Measurements from ENCODE around the gene ELMOD3. TPM values are rescaled to one million over a fixed set of nuclear protein-coding genes. Genes with fewer than 3 reads are reported as not detected.
A peak's percentile ranks its signal among the peaks of the same experiment; 100 is the strongest.
"Not testable (repeated sequence)": the region's sequence is repeated elsewhere in the genome, so short reads cannot be mapped to it uniquely, and the experiment has no call there.

ELMOD3 gene
- total RNA-seq, 2 donors from 2014 or later: 31.6 to 32.1 TPM

DNA sequence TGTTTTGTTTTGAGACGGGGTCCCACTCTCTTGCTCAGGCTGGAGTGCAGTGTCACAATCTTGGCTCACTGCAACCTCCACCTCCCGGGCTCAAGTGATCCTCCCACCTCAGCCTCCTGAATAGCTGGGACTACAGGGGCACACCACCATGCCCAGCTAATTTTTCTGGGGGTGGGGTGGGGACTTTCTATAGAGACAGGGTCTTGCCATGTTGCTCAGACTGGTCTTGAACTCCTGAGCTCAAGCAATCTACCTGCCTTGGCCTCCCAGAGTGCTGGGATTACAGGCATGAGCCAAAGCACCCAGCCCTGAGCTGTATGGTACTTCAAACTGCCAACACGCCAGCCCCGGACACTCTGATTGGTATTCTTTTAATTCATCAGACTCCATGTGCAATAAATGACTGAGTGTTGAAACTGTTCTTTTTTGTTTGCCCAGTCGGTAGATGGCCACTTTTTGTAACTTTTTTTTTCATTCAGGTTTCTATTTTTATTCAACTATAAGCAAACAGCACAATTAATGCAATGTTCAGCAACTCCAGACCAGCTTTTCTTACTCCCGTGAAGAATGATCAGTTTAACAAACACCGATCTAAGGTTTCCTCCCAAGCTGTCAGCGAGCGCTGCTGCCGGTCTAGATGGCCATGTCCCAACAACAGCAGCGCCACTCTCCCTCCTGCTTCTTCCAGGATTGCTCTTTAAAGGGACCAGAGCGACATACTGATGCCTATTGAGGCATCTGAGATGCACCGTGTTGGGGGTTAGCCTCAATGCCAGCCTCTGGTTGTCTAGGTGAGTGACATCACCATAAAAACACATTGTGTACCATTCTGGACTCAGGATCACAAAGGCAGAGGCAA lies 14.3 kb upstream of the ELMOD3 start:
- no peaks in the 10 kb centered on the region for H3K27me3 ChIP-seq (replicated peaks; ENCODE audit: insufficient read depth)
- DNase-seq (ENCODE audit: low spot score): peak; percentile 70
- H3K4me1 ChIP-seq (replicated peaks): no peaks in the 10 kb centered on the region
- H3K36me3 ChIP-seq: peaks cover 0 to 6% of the 10 kb centered on the region in 2 donors
- no peaks in the 10 kb centered on the region for H3K9me3 ChIP-seq
- intact Hi-C loops (cut with DNase I): no loop called here
- TF ChIP-seq POLR2A (IDR thresholded peaks at IDR 0.05) (no peak), POLR2AphosphoS5 (IDR thresholded peaks at IDR 0.05) (peak; percentile 75)
- TF ChIP-seq, protein P1, sequence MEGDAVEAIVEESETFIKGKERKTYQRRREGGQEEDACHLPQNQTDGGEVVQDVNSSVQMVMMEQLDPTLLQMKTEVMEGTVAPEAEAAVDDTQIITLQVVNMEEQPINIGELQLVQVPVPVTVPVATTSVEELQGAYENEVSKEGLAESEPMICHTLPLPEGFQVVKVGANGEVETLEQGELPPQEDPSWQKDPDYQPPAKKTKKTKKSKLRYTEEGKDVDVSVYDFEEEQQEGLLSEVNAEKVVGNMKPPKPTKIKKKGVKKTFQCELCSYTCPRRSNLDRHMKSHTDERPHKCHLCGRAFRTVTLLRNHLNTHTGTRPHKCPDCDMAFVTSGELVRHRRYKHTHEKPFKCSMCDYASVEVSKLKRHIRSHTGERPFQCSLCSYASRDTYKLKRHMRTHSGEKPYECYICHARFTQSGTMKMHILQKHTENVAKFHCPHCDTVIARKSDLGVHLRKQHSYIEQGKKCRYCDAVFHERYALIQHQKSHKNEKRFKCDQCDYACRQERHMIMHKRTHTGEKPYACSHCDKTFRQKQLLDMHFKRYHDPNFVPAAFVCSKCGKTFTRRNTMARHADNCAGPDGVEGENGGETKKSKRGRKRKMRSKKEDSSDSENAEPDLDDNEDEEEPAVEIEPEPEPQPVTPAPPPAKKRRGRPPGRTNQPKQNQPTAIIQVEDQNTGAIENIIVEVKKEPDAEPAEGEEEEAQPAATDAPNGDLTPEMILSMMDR (IDR thresholded peaks at IDR 0.05): no peak
- H3K4me3 ChIP-seq: no peak overlapping the region
- H3K27ac ChIP-seq: peak overlapping the region in 1 of 2 donors; percentile 58
- WGBS: 12% methylated on average over 13 of the region's 13 CpGs

DNA sequence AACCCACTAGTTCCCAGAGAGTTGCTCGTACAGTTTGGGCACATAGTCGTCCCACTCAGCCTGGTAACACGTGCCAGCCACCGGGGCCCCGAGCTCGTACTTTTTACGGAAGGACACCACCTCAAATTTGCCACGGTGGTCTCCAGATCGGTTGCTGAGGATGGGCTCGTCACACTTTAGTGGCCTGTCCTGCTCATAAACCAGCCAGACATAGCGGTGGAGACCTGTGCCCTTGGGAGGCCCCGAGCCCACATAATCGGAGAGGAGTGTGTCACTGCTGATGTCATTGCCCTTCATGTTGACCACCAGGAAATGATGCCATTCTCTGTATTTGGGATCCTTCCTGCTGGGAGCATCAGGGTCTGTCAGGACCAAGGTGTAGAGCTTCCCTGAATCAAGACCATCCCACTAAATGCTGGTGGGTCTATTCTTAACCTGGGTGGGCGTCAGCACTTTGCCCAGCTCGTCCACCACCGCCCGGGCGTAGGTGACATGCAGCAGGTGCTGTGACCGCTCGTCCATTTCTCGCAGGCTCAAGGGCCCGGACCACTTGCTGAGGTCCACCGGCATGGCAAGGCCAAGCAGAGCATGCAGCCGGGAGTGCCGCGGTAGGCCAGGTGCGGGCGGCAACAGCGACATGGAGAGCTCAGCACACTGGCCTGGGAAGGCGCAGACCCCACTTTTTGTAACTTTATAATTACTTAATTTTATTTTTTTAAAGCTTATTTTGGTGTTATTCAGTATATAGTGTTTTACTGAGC lies 13.1 kb upstream of the ELMOD3 start:
- 88% methylated on average over 30 of the region's 30 CpGs for WGBS
- no peak for TF ChIP-seq POLR2A (IDR thresholded peaks at IDR 0.05)
- TF ChIP-seq POLR2AphosphoS5 (IDR thresholded peaks at IDR 0.05): no peak
- TF ChIP-seq, protein P1 (IDR thresholded peaks at IDR 0.05): no peak
- intact Hi-C loops (cut with DNase I): no loop called here
- Histone ChIP-seq H3K4me3 (no peak overlapping the region), H3K36me3 (peaks cover 0 to 6% of the 10 kb centered on the region in 2 donors), H3K9me3 (no peaks in the 10 kb centered on the region), H3K27me3 (replicated peaks; ENCODE audit: insufficient read depth) (no peaks in the 10 kb centered on the region), H3K27ac (peak overlapping the region in 1 of 2 donors; percentile 58), H3K4me1 (replicated peaks) (no peaks in the 10 kb centered on the region)
- no peak for DNase-seq (ENCODE audit: low spot score)

DNA sequence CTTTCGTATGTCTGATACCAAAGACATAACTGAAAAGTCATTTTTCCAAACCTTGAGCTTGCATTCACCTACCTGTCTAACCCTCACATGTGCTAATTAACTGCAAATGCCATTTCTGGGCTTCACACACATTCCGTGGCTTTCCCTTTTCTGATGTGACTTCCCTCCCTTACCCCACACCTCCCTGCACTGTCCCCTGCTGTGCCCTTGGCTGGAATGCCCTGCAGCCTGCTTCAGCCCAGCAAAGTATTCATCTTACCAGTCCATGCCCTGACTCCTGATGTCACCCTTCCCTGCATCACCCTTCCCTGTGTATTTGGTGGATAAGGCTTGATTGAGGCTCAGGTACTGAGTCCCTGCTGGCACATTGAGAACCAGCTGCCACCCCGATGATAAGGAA lies 12.4 kb upstream of the ELMOD3 start:
- peaks cover 0 to 6% of the 10 kb centered on the region in 2 donors for H3K36me3 ChIP-seq
- TF ChIP-seq POLR2A (IDR thresholded peaks at IDR 0.05) (no peak), POLR2AphosphoS5 (IDR thresholded peaks at IDR 0.05) (no peak)
- TF ChIP-seq, protein P1 (IDR thresholded peaks at IDR 0.05): no peak
- intact Hi-C loops (cut with DNase I): no loop called here

DNA sequence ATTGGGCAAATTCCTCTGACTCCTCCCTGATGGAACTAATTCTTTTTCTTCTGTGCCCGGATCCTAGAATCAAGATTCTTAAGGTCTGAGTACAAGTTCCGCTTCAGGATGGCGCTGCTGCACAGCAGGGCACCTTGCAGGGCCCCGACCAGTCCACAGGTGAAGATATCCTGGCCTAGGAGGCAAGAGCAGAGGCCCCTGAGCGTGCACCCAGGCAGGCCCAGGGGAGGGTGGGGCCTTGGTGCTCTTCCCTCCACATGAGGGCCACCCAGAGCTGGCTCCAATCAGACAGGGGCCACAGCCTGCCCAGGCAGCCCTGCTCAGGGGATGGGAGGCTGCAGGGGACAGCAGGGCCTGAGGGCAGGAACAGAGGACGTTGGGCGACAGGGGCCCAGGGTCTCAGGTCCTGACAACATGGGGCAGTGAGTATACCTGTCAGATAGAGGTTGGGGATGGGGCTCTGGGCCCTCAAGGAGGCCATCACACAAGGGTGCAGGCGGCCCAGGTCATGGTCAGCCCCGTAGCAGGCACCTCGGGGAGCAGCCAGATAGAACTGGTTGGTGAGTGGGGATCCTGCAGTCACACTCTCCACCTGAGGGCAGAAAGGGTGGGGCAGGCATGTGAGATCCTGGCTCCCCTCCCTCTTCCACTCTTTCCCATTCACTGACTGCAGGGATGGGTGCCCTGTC lies 11.2 kb upstream of the ELMOD3 start:
- H3K4me1 ChIP-seq (replicated peaks); H3K27me3 ChIP-seq (replicated peaks; ENCODE audit: insufficient read depth); DNase-seq (ENCODE audit: low spot score); H3K9me3 ChIP-seq; intact Hi-C loops (cut with DNase I); H3K27ac ChIP-seq; H3K4me3 ChIP-seq; H3K36me3 ChIP-seq: not testable (repeated sequence)
- 91% methylated on average over 10 of the region's 10 CpGs for WGBS

More for the DNA sequence above, 12.4 kb upstream of the ELMOD3 start:
- Histone ChIP-seq H3K9me3 (no peaks in the 10 kb centered on the region), H3K4me1 (replicated peaks) (no peaks in the 10 kb centered on the region), H3K27ac (no peak overlapping the region), H3K27me3 (replicated peaks; ENCODE audit: insufficient read depth) (no peaks in the 10 kb centered on the region), H3K4me3 (no peak overlapping the region)
- DNase-seq (ENCODE audit: low spot score): no peak
- 88% methylated on average over 3 of the region's 3 CpGs for WGBS

DNA sequence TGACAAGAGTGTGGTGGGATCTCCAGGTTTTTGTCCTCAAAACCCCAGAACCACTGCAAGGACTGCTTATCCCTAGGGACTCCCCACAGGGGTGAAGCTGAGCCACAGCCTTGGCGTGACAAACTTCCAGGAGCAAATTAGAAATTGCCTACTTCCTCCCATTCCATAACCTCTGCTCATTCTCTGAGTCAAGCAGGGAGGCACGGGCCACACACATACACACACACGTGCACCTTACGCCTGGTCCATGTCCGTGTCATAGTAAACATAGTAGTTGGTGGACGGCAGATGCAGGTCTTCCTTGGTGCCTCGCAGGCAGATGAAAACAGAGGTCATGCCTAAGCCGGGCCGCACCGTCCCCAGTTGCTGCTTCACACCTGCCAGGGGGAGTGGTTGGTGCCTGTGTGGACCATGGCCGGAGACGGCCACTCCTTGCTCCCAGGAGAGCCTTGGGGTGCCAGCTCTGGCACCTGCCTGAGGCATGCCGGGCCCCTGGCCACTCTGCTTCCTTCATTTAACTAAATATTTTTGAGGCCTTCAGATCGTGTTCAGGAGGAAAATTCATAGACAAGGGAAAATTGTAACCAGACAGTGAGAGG lies 10.1 kb upstream of the ELMOD3 start:
- Histone ChIP-seq H3K9me3 (no peaks in the 10 kb centered on the region), H3K27ac (no peak overlapping the region), H3K4me3 (no peak overlapping the region), H3K36me3 (peaks cover 0 to 6% of the 10 kb centered on the region in 2 donors), H3K27me3 (replicated peaks; ENCODE audit: insufficient read depth) (no peaks in the 10 kb centered on the region), H3K4me1 (replicated peaks) (no peaks in the 10 kb centered on the region)
- no peak for TF ChIP-seq POLR2AphosphoS5 (IDR thresholded peaks at IDR 0.05)
- no peak for TF ChIP-seq POLR2A (IDR thresholded peaks at IDR 0.05)
- TF ChIP-seq, protein P1 (IDR thresholded peaks at IDR 0.05): no peak
- no peak for DNase-seq (ENCODE audit: low spot score)
- intact Hi-C loops (cut with DNase I): no loop called here
- WGBS: 85% methylated on average over 14 of the region's 14 CpGs
